Caco-2 (cell line): ENCODE results near the gene ARHGEF12. TPM values are rescaled to one million over a fixed set of nuclear protein-coding genes. Genes with fewer than 3 reads are reported as not detected.

Experiments
- BruUV-seq: library from RNA; stranded (reverse); fragments of 400-500 nt; replicated peaks from 2 replicates; lab custom pipeline; 2021; lab: Mats Ljungman, UMichigan
- CTCF ChIA-PET: fragments of 300-600 bp; sonication (Branson Sonifier 250); formaldehyde crosslinking; loops from one replicate; lab custom pipeline; 2022; ENCODE audit warnings: antibody characterized with exemption; lab: Charles Lee
- POLR2A ChIA-PET: fragments of 300-600 bp; sonication (Branson Sonifier 250); formaldehyde crosslinking; loops from one replicate; lab custom pipeline; 2022; ENCODE audit warnings: antibody characterized with exemption; lab: Charles Lee
- DNase-seq, 2 experiments: peaks; one replicate each; pipeline versions ENCODE4 v3.0.0 to v3.0.0-alpha.2; 2020 to 2022
- H3K27me3 ChIP-seq: replicated peaks from 2 replicates; pipeline ENCODE4 v1.6.0; 2011; ENCODE audit warnings: low read length; ENCODE audit not compliant: control insufficient read depth, insufficient read depth
- H3K36me3 ChIP-seq: 2 replicates; pipeline ENCODE4 v1.5.1; 2011; ENCODE audit warnings: low read length; ENCODE audit not compliant: control insufficient read depth, insufficient read depth
- H3K4me1 ChIP-seq: fragments of 250-450 bp; sonication (Bioruptor Pico); 2 replicates; pipeline ENCODE4 v1.5.1; 2020; ENCODE audit warnings: mild to moderate bottlenecking
- H3K4me3 ChIP-seq: 2 replicates; pipeline ENCODE4 v1.5.1; 2011; ENCODE audit warnings: low read depth, mild to moderate bottlenecking, control low read depth, low read length
- H3K9me3 ChIP-seq: fragments of 250-450 bp; sonication (Bioruptor Pico); 2 replicates; pipeline ENCODE4 v1.5.1; 2020; ENCODE audit warnings: mild to moderate bottlenecking, moderate library complexity
- H3K27ac Mint-ChIP-seq: one replicate; pipeline ENCODE4 v1.8.0; 2022; ENCODE audit warnings: mixed read lengths; ENCODE audit not compliant: unreplicated experiment
- H3K27me3 Mint-ChIP-seq: one replicate; pipeline ENCODE4 v1.8.0; 2022; ENCODE audit warnings: mixed read lengths; ENCODE audit not compliant: insufficient read depth, unreplicated experiment
- H3K36me3 Mint-ChIP-seq: one replicate; pipeline ENCODE4 v1.8.0; 2022; ENCODE audit warnings: mild to moderate bottlenecking, mixed read lengths; ENCODE audit not compliant: insufficient read depth, unreplicated experiment
- H3K4me1 Mint-ChIP-seq: one replicate; pipeline ENCODE4 v1.8.0; 2022; ENCODE audit warnings: low read depth, mixed read lengths; ENCODE audit not compliant: unreplicated experiment
- H3K4me3 Mint-ChIP-seq: one replicate; pipeline ENCODE4 v1.8.0; 2022; ENCODE audit warnings: mild to moderate bottlenecking, moderate library complexity, mixed read lengths; ENCODE audit not compliant: unreplicated experiment
- H3K9me3 Mint-ChIP-seq: one replicate; pipeline ENCODE4 v1.8.0; 2022; ENCODE audit warnings: mixed read lengths; ENCODE audit not compliant: unreplicated experiment
- CTCF ChIP-seq, 2 experiments: fragments of 200-600 bp in 1 of 2; IDR thresholded peaks; 1 replicate in 1 of 2; 2 replicates in 1 of 2; pipeline versions ENCODE4 v1.5.1 to v1.8.0; 2011 to 2022; ENCODE audit warnings: antibody characterized with exemption in 1 of 2, control low read depth in 1 of 2, inconsistent platforms in 1 of 2, low read depth in 1 of 2, low read length in 1 of 2, mild to moderate bottlenecking in 1 of 2, moderate library complexity in 1 of 2; ENCODE audit not compliant: insufficient read depth in 1 of 2, severe bottlenecking in 1 of 2, unreplicated experiment in 1 of 2
- intact Hi-C: fragments of 100-400 bp; cut with micrococcal nuclease; formaldehyde crosslinking; loops from one replicate; pipeline ENCODE4 v1.10.0; 2022; ENCODE audit not compliant: unreplicated experiment
- total RNA-seq: library from RNA; stranded (reverse); gene quantifications from 2 replicates; pipeline ENCODE4 v1.2.3, GENCODE V29; 2022

The ARHGEF12 gene
- total RNA-seq, 1 experiment from 2014 or later: 89.3 TPM

- H3K27me3 Mint-ChIP-seq: no peaks in the 10 kb centered on the region
- ChIA-PET CTCF (interaction anchor here (2.7 kb wide), 1 partner anchor 12 kb away, joined by 16 read pairs; no protein-coding TSS in a partner anchor), POLR2A (interaction anchor here (1.4 kb wide), 1 partner anchor 78 kb away, joined by 4 read pairs; no protein-coding TSS in a partner anchor)
- no peak for DNase-seq
- Histone ChIP-seq H3K4me1 (peaks cover 24% of the 10 kb centered on the region), H3K9me3 (no peaks in the 10 kb centered on the region), H3K4me3 (no peak overlapping the region), H3K36me3 (no peaks in the 10 kb centered on the region), H3K27me3 (no peaks in the 10 kb centered on the region)
- no peak overlapping the region for H3K4me3 Mint-ChIP-seq
- intact Hi-C loops: no loop called here
- H3K27ac Mint-ChIP-seq: no peak overlapping the region
- peaks cover 16% of the 10 kb centered on the region for H3K4me1 Mint-ChIP-seq
- H3K9me3 Mint-ChIP-seq: no peaks in the 10 kb centered on the region
- no TSS peak for BruUV-seq
- no peaks in the 10 kb centered on the region for H3K36me3 Mint-ChIP-seq
- no peak for TF ChIP-seq CTCF (IDR thresholded peaks at IDR 0.05; ENCODE audit: insufficient read depth in 1 of 2, low read depth in 1 of 2, low read length in 1 of 2, severe bottlenecking in 1 of 2, unreplicated experiment in 1 of 2)
Observed at GRCh38 chr11:120314861-120315260, 21.4 kb upstream of the ARHGEF12 start.

GRCh38 chr11:120316880-120317688, 19.1 kb upstream of the ARHGEF12 start:
- no peaks in the 10 kb centered on the region for H3K27me3 ChIP-seq
- H3K9me3 ChIP-seq: no peaks in the 10 kb centered on the region
- ChIA-PET CTCF (interaction anchor here (0.7 to 3.1 kb wide), 2 partner anchors 14 to 17 kb away, joined by 5 to 20 read pairs; no protein-coding TSS in a partner anchor), POLR2A (no interaction called here)
- Mint-ChIP-seq H3K9me3 (no peaks in the 10 kb centered on the region), H3K4me3 (peak overlapping the region; percentile 9), H3K27me3 (no peaks in the 10 kb centered on the region), H3K36me3 (no peaks in the 10 kb centered on the region), H3K4me1 (peaks cover 16% of the 10 kb centered on the region), H3K27ac (no peak overlapping the region)
- no TSS peak for BruUV-seq
- no peaks in the 10 kb centered on the region for H3K36me3 ChIP-seq
- intact Hi-C loops: no loop called here
- peak; percentile 36 to 67 for DNase-seq
- no peak overlapping the region for H3K4me3 ChIP-seq
- no peak for TF ChIP-seq CTCF (IDR thresholded peaks at IDR 0.05; ENCODE audit: insufficient read depth in 1 of 2, low read depth in 1 of 2, low read length in 1 of 2, severe bottlenecking in 1 of 2, unreplicated experiment in 1 of 2)
- peaks cover 24% of the 10 kb centered on the region for H3K4me1 ChIP-seq

GRCh38 chr11:120317689-120318480, 18.3 kb upstream of the ARHGEF12 start:
- intact Hi-C loops: no loop called here
- CTCF ChIA-PET: interaction anchor here (0.7 to 3.1 kb wide), 2 partner anchors 14 to 18 kb away, joined by 5 to 20 read pairs; no protein-coding TSS in a partner anchor

More at GRCh38 chr11:120317689-120318480, 18.3 kb upstream of the ARHGEF12 start:
- Histone ChIP-seq H3K4me1 (peaks cover 24% of the 10 kb centered on the region), H3K27me3 (no peaks in the 10 kb centered on the region), H3K36me3 (no peaks in the 10 kb centered on the region), H3K4me3 (no peak overlapping the region), H3K9me3 (no peaks in the 10 kb centered on the region)
- POLR2A ChIA-PET: no interaction called here
- Mint-ChIP-seq H3K4me3 (no peak overlapping the region), H3K4me1 (peaks cover 16% of the 10 kb centered on the region), H3K27me3 (no peaks in the 10 kb centered on the region), H3K36me3 (no peaks in the 10 kb centered on the region), H3K27ac (no peak overlapping the region), H3K9me3 (no peaks in the 10 kb centered on the region)
- TF ChIP-seq CTCF (IDR thresholded peaks at IDR 0.05; ENCODE audit: insufficient read depth in 1 of 2, low read depth in 1 of 2, low read length in 1 of 2, severe bottlenecking in 1 of 2, unreplicated experiment in 1 of 2): no peak
- BruUV-seq: no TSS peak
- no peak for DNase-seq
